Measurements from ENCODE around the gene TEX11.

- TF ChIP-seq POLR2A (IDR thresholded peaks at IDR 0.05; ENCODE audit: low read depth), result no peak
- TF ChIP-seq CTCF (IDR thresholded peaks at IDR 0.05), result no peak
These were observed 414.1 kb downstream of the TEX11 start for GRCh38 chrX:70494441-70494840.

Measured in esophagus muscularis mucosa (tissue), 3 donors.